COR-L47 (cell line): ENCODE measurements around the gene TENM4.

Experiments used
- DNase-seq: peaks from one replicate; lab custom pipeline; 2025; lab: John Stamatoyannopoulos, UW

TENM4 gene

GRCh38 chr11:79447038-79447786 is 6.4 kb upstream of the TENM4 start:
- DNase-seq = no peak

- no peak for DNase-seq
These were observed 4.1 kb upstream of the TENM4 start for GRCh38 chr11:79444923-79445322.

- no peak for DNase-seq
These were observed 638 bp upstream of the TENM4 start for GRCh38 chr11:79441461-79441875.

- DNase-seq = peak; percentile 36
These were observed 802 bp downstream of the TENM4 start for GRCh38 chr11:79439886-79440570.

- no peak for DNase-seq
These were observed 1.4 kb downstream of the TENM4 start for GRCh38 chr11:79439410-79439885.

GRCh38 chr11:79438631-79439409 is 2.0 kb downstream of the TENM4 start:
- peak; percentile 13 for DNase-seq

- DNase-seq = no peak
These were observed 2.7 kb downstream of the TENM4 start for GRCh38 chr11:79437981-79438630.

GRCh38 chr11:79437278-79437980 is 3.4 kb downstream of the TENM4 start:
- peak; percentile 37 for DNase-seq

- no peak for DNase-seq
These were observed 3.9 kb downstream of the TENM4 start for GRCh38 chr11:79436919-79437277.

GRCh38 chr11:79434283-79434682 is 6.5 kb downstream of the TENM4 start:
- no peak for DNase-seq

- DNase-seq = no peak
These were observed 8.7 kb downstream of the TENM4 start for GRCh38 chr11:79432138-79432537.

GRCh38 chr11:79431535-79431934 is 9.3 kb downstream of the TENM4 start:
- no peak for DNase-seq

- DNase-seq = no peak
These were observed 10.6 kb downstream of the TENM4 start for GRCh38 chr11:79430280-79430679.

GRCh38 chr11:79428406-79428805 is 12.4 kb downstream of the TENM4 start:
- DNase-seq = no peak

GRCh38 chr11:79427611-79428327 is 13.1 kb downstream of the TENM4 start:
- DNase-seq = no peak

- no peak for DNase-seq
These were observed 13.7 kb downstream of the TENM4 start for GRCh38 chr11:79427126-79427525.

- DNase-seq = no peak
These were observed 15.4 kb downstream of the TENM4 start for GRCh38 chr11:79425463-79425862.

GRCh38 chr11:79423736-79424135 is 17.1 kb downstream of the TENM4 start:
- DNase-seq = no peak

GRCh38 chr11:79422866-79423265 is 18.0 kb downstream of the TENM4 start:
- no peak for DNase-seq

GRCh38 chr11:79421820-79422219 is 19.0 kb downstream of the TENM4 start:
- no peak for DNase-seq

GRCh38 chr11:79419120-79419519 is 21.7 kb downstream of the TENM4 start:
- no peak for DNase-seq
